Right renal cortex interstitium (tissue), 3 donors: ENCODE data around the gene TRIM61. TPM values are rescaled to one million over a fixed set of nuclear protein-coding genes. Genes with fewer than 3 reads are reported as not detected.
"Not testable (repeated sequence)": the region's sequence is repeated elsewhere in the genome, so short reads cannot be mapped to it uniquely, and the experiment has no call there.

Experiments
- DNase-seq, 3 donors: peaks; one replicate each; pipeline ENCODE4 v3.0.0-alpha.2; 2013; ENCODE audit warnings: low read depth in 3 of 3, low spot score in 2 of 3
- polyA plus RNA-seq, 3 donors: library from polyadenylated mRNA; unstranded; fragments of 120-200 nt; gene quantifications; one replicate each; pipeline ENCODE4 v1.2.1, GENCODE V29; 2013; ENCODE audit not compliant: insufficient read length in 3 of 3

The TRIM61 gene
- 1 to 10 TPM; 2.2 to 4.3 (median 3.8) TPM for polyA plus RNA-seq

DNA sequence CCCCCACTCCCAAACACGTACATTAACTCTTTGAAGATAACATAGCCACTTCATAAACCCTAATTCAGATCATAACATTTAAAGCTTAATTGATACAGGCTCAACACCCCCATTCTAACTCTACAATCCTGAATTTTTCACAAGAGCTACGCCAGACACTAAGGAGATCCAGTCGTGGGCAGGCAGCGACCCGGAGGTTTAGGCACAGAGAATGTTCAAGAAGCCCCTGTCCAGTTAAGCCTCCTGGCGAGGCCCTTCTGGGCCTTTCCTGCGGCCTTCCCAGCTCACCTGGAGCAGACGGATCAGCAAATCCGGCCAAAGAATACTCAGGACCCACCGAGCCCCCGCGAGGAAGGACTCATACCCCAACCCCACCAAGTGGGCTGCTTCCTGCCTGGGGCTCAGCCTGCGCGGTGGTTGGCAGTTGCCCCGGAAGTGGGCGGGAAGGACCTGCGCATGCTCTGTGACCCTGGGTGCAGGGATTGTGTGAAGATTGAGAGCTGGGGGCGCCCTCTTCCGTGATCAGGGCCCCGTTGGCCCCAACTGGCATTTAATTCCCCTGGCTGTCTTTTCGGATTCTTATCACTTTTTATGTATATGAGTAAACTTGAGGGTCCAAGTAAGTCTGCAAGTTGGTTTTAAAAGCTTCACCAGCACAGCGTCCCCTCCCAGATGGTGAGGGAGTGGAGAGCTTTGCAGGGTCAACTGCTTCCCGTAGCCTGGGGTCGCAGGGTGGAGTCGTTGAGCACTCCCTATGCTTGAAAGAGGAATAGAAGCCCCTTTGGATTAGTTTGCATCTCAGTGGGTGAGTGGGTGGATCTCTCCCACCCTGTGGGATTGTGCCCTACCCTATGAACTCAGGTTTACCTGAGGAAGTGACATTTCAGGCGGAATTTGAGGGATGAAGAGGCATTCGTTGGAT, at the start of gene TRIM61:
Gene TRIM61 (minus strand): TSS at position 415 of the 922 bp plus-strand sequence. CDS start 7,655 bp downstream, outside the sequence.
- no peak for DNase-seq

DNA sequence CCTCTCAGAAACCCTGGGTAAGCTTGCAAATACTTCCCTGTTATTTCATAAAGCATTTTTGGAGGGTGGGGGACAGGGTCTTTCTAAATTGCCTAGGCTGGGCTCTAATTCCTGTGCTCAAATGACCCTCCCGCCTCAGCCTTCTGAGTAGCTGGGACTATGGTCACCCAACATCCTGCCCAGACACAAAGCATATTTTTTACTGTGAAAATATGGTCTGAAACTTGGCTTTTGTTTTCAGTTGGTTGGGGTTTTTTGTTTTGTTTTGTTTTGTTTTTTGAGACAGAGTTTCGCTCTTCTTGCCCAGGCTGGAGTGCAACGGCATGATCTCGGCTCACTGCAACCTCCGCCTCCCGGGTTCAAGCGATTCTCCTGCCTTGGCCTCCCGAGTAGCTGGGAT, 48.3 kb upstream of the TRIM61 start:
- DNase-seq: not testable (repeated sequence)

DNA sequence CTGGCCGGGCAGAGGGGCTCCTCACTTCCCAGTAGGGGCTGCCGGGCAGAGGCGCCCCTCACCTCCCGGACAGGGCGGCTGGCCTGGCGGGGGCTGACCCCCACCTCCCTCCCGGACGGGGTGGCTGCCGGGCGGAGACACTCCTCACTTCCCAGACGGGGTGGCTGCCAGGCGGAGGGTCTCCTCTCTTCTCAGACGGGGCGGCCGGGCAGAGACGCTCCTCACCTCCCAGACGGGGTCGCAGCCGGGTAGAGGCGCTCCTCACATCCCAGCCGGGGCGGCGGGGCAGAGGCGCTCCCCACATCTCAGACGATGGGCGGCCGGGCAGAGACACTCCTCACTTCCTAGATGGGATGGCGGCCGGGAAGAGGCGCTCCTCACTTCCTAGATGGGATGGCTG, 42.5 kb upstream of the TRIM61 start:
- DNase-seq: not testable (repeated sequence)

DNA sequence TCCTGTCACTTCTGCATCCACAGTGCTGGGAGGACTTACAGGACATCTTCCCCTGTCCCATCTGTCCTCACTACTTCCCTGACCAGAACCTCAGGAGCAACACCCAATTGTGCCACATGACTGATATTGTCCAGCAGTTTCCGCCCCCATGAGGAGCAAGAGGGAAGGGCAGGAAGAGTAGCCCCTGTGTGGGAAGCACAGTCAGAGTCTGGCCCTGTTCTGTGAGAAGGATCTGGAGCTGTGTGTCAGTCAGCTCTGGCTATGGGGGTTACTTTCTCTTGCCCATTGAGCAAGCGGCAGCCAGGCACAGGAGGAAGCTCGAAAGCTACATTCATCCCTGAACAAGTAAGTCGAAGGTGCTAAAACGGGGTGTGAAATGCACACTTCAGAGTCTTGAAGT, 39.5 kb upstream of the TRIM61 start:
- DNase-seq: no peak

DNA sequence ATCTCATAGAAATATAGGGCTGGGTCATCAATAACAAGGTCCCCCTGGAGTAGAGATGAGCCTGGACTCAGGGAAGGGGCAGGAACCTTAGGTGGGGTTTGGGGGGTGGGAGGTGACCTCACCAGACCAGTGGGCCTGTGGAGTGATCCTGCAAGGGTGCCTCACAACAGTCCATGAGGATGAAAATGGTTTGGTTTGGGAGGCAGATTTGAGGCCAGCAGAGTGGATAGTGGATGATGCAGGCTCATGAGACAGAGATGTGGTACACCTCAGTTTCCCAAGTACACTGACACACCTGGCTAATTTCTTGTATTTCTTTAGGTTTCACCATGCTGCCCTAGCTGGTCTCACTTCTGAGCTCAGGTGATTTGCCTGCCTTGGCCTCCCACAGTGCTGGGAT, 36.2 kb upstream of the TRIM61 start:
- no peak for DNase-seq

DNA sequence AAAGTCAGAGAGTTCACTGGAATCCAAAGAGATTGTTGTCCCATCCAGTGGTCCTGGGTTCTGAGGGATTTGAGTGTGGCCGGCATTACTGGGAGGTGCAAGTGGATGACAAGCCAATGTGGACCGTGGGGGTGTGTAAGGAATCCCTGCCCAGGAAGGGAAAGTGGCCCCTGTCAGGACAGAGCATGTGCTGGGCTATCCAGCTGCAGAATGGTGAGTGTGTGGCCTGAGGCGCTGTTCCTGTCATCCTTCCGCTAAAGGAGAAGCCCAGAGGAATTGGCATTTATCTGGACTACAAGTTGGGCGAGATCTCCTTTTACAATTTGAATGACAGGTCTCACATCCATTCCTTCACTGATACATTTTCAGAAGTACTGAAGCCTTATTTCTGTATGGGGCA, 33.9 kb upstream of the TRIM61 start:
- DNase-seq: no peak

DNA sequence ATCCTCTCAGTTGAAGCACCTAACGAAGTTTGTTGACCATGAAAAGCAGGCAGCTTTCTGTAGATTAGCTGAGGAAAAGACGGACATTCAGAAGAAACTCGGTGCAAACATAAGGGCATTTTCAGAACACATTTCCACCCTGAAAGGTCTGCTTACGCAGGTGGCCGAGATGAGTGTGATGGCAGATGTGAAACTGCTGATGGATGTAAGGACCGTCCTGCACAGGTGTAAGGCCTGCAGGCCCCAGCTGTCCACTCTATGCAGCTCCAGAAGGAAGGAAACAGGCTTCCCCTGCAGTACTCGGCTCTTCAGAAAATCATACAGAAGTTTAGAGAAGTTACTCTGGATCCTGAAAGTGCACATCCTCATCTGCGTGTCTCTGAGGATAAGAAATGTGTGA, 33.5 kb upstream of the TRIM61 start:
- DNase-seq: no peak

DNA sequence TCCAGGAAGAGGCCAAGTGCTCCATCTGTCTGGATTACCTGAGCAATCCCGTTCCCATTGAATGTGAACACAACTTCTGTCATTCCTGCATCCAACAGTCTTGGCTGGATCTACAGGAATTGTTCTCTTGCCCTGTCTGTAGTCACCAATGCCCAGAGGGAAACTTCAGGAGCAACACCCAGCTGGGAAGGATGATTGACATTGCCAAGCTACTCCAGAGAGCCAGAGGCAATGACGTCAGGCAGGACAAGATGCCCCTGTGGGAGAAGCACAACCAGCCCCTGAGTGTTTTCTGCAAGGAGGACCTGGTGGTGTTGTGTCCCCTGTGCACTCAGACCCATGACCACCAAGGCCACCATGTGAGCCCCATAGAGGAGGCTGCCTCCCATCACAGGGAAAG, 33.0 kb upstream of the TRIM61 start:
- no peak for DNase-seq

DNA sequence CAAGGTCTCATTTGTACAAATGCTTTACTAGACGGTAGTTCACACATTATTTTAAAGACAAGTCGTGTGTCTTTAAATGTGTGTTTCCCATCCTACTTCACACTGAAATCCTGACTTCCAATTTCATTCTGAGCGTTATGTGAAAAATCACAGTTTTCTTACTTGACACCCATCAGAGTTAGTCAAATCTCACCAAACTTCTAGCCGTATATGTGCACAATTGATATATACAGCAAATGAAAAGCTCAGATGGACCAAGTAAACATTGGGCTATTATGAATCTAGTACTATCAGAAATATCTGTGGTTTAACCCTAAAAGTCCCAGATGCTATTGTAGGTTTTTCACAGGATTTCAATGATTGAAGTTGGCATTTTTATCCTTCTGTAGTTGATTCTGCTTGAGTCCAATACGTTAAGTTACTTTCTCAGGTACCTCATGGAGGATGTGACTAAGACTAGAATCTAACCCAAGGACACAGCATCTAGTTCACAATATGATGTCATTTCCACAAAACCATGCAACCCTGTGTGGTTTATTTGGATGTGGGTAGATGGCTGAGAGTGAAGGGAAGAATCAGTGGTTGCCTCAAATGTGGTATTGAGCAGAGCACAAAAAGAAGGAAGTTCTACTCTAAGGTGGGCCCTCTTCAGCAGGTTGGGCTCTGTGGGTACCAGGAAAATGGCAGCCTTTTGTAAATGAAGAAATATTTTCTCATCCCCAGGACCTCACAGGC, 32.2 kb upstream of the TRIM61 start:
- no peak for DNase-seq

DNA sequence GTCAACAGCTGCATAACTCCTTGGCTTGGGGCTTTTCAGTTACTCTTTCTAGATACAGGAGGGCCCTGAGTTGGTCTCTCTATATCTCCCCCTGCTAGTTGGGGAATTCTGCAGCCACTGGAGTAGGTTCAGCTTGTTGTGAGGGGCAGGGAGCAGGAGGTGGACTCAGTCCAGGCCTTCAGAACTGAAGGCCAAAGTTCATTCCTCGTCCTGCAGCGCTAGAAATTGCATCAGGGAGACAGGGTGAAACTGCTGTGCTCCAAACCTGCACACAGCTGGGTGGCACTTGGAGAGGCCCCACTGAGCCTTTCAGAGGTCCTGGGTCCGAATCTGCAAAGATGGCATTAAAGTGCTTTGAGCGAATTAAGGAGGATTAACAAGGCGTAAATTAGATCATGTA, 29.4 kb upstream of the TRIM61 start:
- DNase-seq: no peak

DNA sequence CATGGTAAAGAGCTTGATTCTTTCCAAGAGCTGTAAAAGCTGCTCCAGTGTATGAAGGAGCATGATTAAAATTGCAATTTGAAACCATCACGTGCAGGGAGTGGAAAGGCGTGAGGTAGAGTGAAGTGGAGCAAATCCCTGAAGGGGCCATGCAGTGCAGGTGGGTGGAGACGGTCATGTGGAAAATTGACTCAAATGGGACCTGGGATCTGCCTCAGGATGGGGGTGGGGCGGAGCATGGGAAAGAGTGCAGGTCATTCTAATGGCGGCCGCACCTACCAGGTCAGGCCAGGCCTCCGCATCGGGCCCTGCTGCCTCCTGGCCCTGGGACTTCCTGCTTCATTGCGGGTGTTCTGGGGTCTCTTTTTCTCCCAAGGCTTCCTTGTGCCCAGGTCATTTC, 29.0 kb upstream of the TRIM61 start:
- peak in 1 of 3 donors; percentile 59 for DNase-seq

DNA sequence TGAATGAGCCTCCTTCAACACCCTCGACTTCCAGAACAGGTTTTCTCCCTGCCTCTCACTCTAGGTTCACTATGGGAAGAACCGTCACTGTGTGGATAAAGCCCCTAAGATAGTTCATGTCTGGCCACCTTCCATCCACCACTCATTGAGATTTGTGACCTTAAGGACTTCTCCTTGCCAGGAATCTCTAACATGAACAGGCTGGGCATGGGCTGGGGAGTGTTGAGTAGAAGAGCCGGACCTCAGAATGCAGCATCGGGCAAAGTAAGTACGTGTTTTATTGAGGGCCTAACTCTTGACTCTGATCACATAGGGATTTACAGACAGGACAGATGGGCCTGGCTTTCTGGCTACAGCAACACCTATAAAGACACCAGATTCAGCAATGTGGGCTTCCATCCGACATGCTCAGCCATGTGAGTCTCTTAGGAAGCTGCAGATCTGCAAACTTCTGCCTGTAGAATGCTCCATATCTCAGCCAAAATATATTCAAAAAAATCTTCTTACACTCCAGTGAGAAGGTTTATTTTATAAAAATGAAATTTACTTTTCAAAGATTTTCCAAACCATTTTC, 28.0 kb upstream of the TRIM61 start:
- DNase-seq: no peak

DNA sequence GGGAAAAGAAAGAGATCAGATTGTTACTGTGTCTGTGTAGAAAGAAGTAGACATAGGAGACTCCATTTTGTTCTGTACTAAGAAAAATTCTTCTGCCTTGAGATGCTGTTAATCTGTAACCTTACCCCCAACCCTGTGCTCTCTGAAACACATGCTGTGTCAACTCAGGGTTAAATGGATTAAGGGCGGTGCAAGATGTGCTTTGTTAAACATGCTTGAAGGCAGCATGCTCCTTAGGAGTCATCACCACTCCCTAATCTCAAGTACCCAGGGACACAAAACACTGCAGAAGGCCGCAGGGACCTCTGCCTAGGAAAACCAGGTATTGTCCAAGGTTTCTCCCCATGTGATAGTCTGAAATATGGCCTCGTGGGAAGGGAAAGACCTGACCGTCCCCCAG, 24.5 kb upstream of the TRIM61 start:
- DNase-seq: not testable (repeated sequence)

DNA sequence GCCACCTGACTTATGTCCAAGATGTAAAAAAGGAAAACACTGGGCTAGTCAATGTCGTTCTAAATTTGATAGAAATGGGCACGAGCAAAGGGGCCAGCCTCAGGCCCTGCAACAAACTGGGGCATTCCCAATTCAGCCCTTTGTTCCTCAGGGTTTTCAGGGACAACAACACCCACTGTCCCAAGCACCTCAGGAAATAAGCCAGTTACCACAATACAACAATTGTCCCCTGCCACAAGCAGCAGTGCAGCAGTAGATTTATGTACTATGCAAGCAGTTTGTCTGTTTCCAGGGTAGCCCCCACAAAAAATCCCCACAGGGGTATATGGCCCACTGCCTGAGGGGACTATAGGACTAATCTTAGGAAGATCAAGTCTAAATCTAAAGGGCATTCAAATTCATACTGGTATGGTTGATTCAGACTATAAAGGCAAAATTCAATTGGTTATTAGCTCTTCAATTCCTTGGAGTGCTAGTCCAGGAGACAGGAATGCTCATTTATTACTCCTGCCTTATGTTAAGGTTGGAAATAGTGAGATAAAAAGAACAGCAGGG, 21.1 kb upstream of the TRIM61 start:
- not testable (repeated sequence) for DNase-seq

DNA sequence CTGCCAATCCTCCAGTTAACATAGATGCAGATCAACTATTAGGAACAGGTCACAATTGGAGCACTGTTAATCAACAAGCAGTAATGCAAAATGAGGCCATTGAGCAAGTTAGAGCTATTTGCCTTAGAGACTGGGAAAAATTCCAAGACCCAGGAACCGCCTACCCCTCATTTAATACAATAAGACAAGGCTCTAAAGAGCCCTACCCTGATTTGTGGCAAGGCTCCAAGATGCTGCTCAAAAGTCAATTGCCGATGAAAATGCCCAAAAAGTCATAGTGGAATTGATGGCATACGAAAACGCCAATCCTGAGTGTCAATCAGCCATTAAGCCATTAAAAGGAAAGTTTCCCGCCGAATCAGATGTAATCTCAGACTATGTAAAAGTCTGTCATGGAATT, 20.5 kb upstream of the TRIM61 start:
- DNase-seq: no peak

DNA sequence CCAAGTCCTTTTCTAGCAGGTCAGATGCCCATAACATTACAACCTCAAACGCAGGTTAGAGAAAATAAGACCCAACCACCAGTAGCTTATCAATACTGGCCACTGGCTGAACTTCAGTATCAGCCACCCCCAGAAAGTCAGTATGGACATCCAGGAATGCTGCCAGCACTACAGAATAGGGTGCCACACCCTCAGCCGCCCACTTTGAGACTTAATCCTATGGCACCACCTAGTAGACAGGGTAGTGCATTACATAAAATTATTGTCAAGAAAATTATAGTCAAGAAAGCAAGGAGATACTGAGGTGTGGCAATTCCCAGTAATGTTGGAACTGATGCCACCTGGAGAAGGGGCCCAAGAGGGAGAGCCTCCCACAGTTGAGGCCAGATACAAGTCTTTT, 19.9 kb upstream of the TRIM61 start:
- DNase-seq: no peak

DNA sequence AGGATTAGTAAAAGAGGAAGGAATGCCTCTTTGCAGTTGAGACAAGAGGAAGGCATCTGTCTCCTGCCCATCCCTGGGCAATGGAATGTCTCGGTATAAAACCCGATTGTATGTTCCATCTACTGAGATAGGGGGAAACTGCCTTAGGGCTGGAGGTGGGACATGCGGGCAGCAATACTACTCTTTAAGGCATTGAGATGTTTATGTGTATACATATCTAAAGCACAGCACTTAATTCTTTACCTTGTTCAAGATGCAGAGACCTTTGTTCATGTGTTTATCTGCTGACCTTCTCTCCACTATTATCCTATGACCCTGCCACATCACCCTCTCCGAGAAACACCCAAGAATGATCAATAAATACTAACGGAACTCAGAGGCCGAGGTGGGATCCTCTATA, 18.7 kb upstream of the TRIM61 start:
- not testable (repeated sequence) for DNase-seq

DNA sequence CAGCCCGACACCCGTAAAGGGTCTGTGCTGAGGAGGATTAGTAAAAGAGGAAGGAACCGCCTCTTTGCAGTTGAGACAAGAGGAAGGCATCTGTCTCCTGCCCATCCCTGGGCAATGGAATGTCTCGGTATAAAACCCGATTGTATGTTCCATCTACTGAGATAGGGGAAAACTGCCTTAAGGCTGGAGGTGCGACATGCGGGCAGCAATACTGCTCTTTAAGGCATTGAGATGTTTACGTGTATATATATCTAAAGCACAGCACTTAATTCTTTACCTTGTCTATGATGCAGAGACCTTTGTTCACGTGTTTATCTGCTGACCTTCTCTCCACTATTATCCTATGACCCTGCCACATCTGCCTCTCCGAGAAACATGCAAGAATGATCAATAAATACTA, 13.3 kb upstream of the TRIM61 start:
- DNase-seq: not testable (repeated sequence)

DNA sequence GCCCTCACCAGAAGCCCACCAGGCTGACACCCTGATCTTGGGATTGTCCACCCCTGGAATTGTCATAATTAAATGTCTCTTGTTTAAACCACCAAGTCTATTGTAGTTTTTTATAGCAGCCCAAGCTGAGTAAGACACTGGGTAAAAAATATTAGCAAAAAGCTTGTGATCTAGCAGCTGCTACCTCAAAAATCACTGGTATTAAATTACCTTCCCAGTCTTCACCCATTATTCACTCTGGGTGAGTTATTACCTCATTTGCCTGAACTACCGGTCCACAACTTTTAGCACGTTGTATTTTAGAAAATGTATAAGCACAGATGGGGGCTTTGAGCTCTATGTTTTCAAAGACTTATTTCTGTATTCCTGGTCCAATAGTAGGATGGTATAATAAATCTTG, 12.0 kb upstream of the TRIM61 start:
- no peak for DNase-seq

DNA sequence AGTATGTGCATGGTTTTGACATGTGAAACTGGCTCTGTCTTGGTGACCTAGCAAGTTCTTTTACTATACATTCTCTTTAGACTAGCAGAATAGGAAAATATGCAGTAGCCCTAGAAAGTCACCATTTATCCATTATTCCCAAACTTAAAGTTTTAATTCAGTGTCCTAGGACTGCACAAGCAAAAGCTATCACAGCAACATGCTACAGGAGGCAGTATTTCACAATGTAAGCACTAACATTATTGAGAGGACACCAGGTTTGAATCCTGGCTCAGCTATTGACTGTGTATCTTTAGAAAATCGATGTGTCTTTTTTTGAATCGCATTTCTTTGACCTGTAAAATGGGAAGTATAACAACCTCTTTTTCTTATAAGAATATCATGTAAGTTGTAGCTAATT, 5.5 kb downstream of the TRIM61 start:
- not testable (repeated sequence) for DNase-seq

DNA sequence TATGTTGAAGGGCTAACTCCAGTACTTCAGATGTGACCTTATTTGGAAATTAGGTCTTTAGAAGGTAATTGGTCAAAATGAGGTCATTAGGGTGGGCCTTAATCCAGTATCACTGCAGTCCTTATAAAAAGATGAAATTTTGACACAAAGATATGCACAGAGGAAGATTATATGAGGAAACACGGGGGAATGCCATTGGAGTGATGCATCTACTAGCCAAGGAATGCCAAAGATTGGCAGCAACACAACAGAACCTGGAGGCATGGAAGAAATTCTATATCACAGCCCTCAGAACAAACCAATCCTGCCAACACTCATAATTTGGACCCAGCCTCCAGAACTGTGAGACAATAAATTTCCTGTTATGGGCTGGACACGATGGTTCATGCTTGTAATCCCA, 17.6 kb downstream of the TRIM61 start:
- no peak for DNase-seq
